Measurements from ENCODE around the gene VAV3. TPM values are rescaled to one million over a fixed set of nuclear protein-coding genes. Genes with fewer than 3 reads are reported as not detected.
"Not testable (repeated sequence)": the region's sequence is repeated elsewhere in the genome, so short reads cannot be mapped to it uniquely, and the experiment has no call there.

The VAV3 gene
- total RNA-seq, 1 donor from 2014 or later, result 11.3 TPM

DNA sequence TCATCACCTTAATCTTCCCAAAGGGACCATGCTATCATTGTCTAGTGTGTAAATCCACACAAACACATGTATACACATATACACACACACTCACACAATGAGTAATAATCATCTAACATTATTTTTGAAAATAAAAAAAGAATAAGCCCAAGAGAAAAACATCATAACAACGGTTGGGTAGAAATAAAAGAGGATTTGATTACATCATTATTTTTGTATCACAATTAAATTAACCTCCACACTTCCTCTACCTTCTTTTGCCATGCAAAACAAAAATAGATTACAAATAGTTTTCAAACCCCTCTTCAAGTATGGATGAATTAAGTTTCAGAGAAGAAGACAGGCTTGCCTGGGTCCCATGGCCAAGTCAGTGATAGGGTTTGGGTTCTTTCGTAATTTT lies 238.1 kb downstream of the VAV3 start:
- no peak for TF ChIP-seq CTCF (IDR thresholded peaks at IDR 0.05)
- Histone ChIP-seq H3K27ac (no peak overlapping the region), H3K4me3 (no peak overlapping the region), H3K27me3 (ENCODE audit: low read depth) (no peaks in the 10 kb centered on the region), H3K4me1 (no peaks in the 10 kb centered on the region), H3K9me3 (no peaks in the 10 kb centered on the region), H3K36me3 (no peaks in the 10 kb centered on the region)
- intact Hi-C loops (cut with DNase I), result no loop called here
- no peak for ATAC-seq
- DNase-seq, result no peak

DNA sequence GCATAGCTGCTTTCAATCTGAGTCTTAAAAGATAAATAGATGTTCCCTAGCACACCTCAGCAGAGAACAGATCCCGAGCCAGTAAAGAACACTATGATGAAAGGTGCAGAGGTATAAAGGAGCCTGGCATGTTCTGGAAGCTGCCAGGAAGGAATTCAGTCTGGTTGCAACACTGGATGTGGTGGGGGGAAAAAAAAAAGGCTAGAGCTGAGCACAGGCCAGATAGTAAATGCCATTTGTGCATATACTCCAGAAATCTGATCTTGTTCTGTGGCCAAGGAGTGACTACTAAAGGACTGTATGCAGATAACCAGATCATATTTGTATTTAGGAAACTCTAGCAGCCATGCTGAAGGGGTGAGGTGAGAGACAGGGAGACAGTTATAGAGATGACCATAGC lies 240.3 kb downstream of the VAV3 start:
- ATAC-seq (no peak), DNase-seq (no peak)
- no peaks in the 10 kb centered on the region for H3K36me3 ChIP-seq
- intact Hi-C loops (cut with DNase I), result no loop called here
- H3K9me3 ChIP-seq, result no peaks in the 10 kb centered on the region
- H3K27ac ChIP-seq, result no peak overlapping the region
- H3K4me3 ChIP-seq, result no peak overlapping the region
- no peaks in the 10 kb centered on the region for H3K27me3 ChIP-seq (ENCODE audit: low read depth)
- H3K4me1 ChIP-seq, result no peaks in the 10 kb centered on the region
- no peak for TF ChIP-seq CTCF (IDR thresholded peaks at IDR 0.05)

GRCh38 chr1:107720210-107720609 lies 244.8 kb downstream of the VAV3 start:
- DNase-seq; ATAC-seq; intact Hi-C loops (cut with DNase I); H3K9me3 ChIP-seq; H3K27ac ChIP-seq; H3K4me1 ChIP-seq; H3K36me3 ChIP-seq; H3K27me3 ChIP-seq (ENCODE audit: low read depth); H3K4me3 ChIP-seq: not testable (repeated sequence)

- TF ChIP-seq CTCF (IDR thresholded peaks at IDR 0.05), result no peak
- no peak for ATAC-seq
- H3K27me3 ChIP-seq (ENCODE audit: low read depth), result no peaks in the 10 kb centered on the region
- H3K36me3 ChIP-seq, result no peaks in the 10 kb centered on the region
- no peak overlapping the region for H3K4me3 ChIP-seq
- H3K4me1 ChIP-seq, result no peaks in the 10 kb centered on the region
- DNase-seq, result no peak
- intact Hi-C loops (cut with DNase I), result no loop called here
- no peak overlapping the region for H3K27ac ChIP-seq
- no peaks in the 10 kb centered on the region for H3K9me3 ChIP-seq
Observed at GRCh38 chr1:107710005-107710404, 255.0 kb downstream of the VAV3 start.

- H3K4me1 ChIP-seq, result no peaks in the 10 kb centered on the region
- intact Hi-C loops (cut with DNase I), result no loop called here
- no peak for DNase-seq
- no peaks in the 10 kb centered on the region for H3K27me3 ChIP-seq (ENCODE audit: low read depth)
- no peaks in the 10 kb centered on the region for H3K9me3 ChIP-seq
- H3K27ac ChIP-seq, result no peak overlapping the region
- no peaks in the 10 kb centered on the region for H3K36me3 ChIP-seq
- TF ChIP-seq CTCF (IDR thresholded peaks at IDR 0.05), result no peak
- no peak for ATAC-seq
- no peak overlapping the region for H3K4me3 ChIP-seq
Observed at GRCh38 chr1:107707111-107707510, 257.9 kb downstream of the VAV3 start.

GRCh38 chr1:107706182-107706581 lies 258.8 kb downstream of the VAV3 start:
- intact Hi-C loops (cut with DNase I), result no loop called here
- no peak for DNase-seq

More at GRCh38 chr1:107706182-107706581, 258.8 kb downstream of the VAV3 start:
- Histone ChIP-seq H3K9me3 (no peaks in the 10 kb centered on the region), H3K4me3 (no peak overlapping the region), H3K27me3 (ENCODE audit: low read depth) (no peaks in the 10 kb centered on the region), H3K36me3 (no peaks in the 10 kb centered on the region), H3K4me1 (no peaks in the 10 kb centered on the region), H3K27ac (no peak overlapping the region)
- no peak for TF ChIP-seq CTCF (IDR thresholded peaks at IDR 0.05)
- ATAC-seq, result no peak
